Stimulated activated CD8-positive, alpha-beta memory T cell treated with anti-CD3 and anti-CD28 coated beads, Interleukin-12 subunit alpha, Interleukin-12 subunit beta, amount 100 ng/mL, for 24 hours (primary cell): ENCODE results near the gene GCN1.
A peak's percentile ranks its signal among the peaks of the same experiment; 100 is the strongest.

Experiments used
- DNase-seq: peaks from one replicate; pipeline ENCODE4 v3.0.0-alpha.2; 2020; ENCODE audit errors: extremely low read depth

Gene GCN1

DNA sequence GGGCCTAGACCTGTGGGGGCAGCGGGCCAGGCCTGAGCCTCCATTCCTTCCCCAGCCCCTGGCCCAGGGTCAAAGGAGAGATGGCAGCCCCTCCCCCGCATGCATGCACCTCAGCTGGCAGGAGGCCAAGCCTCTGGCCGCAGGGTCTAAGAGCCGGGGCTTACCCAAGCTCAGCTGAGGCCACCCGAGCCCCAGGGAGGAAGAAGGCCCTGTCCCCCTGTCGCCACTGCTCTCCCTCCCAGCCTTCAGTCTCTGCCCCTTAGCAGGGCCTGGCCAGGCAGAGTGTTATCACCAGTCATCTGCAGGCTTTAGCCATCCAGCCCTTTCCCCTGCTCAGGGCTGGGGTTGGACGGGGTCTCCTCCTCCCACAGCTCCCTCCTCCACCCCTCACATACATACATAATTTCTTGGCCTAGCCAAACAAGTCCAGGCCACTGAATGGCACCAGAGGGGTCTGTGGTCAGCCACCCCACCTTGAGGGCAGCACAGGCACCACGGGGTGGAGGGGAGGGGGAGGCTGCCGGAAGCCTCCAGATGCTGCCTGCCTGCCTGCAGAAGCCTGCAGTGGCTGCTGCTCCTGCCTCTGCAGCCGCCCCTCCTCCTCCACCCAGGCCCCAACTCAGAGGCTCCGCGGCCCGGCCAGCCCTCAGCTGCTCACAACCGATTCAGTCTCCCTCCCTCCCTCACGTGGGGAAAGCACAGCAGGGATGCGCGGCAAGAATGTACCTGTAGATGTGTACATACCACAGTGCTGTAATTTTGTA is 100.7 kb downstream of the GCN1 start:
- no peak for DNase-seq

DNA sequence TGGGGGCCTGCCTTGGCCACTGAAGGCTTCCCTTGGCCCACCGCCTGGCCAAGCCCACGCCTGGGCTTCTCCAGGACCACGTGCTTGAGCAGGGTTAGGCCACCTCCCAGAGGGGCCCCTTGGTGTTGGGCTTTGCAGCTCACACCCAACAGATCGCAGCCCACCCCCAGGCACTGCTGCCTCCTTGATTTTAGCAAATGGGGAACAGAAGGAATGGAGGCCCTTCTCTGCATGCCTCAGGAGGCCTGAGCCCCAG is 101.3 kb downstream of the GCN1 start:
- DNase-seq = no peak

DNA sequence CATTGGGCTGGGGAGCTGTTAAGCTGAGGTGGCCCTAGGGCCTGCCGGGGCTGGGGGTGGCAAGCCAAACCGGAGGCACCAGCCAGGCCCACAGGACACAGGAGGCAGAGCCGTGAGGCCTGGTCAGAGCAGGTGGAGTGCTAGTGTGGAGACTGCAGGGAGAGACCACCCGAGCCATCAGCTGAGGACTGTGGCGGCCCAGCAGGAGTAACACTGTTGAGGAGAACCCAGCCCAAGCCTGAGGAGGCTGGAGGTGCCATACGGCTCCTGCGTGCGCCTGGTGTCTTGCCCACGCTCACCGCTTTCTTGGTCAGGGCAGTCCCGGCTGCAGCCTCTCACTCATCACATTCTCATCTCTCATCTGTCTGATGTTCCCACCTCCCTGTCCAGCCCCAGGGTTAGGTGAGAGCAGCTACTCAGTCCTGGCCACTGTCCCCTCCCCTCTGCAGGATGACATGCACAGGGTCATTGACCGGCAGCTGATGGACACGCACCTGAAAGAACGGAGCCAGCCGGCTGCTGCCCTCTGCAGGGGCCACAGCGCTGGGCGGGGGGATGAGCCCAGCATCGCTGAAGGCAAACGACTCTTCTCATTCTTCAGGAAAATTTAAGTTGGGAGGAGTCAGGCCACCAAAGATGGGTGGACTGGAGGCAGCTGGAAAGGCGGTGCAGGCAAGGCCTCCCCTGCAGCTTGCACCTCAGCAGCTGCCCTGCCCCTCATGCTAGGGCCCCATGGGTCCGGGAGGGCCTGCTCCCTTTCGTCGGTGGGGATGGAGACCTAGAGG is 101.8 kb downstream of the GCN1 start:
- no peak for DNase-seq

DNA sequence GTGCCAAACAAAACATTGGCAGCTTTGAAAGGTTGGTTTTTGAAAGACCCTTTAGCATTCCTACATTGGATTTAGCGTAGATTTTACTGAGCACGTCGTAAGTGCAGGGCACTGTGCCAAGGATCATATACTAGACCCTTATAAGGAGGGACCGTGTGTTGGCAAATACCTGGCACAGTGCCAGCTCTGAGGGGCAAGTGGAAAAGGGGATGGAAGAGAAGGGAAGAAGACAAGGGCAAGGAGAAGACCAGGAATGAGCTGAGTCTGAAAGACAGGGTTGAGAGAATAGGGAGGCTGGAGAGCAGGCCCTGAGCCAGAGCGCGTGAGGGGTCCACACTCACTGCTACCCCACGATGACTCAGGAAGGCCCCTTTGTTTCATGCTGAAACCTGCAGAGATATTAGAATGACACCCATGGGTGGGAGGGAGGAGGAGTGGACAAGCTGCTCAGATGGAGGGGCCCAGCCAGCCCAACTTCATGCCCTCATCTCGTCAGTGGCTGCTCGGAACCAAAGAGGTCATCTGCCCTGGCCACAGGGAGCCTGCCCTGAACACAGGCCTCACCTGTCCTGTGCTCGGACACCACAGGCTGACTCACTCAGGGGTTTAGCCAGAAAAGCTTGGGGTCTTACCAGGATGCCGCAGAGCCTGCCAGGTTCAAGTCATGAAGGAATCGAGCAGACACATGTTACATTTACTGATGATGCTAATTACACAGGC is 103.0 kb downstream of the GCN1 start:
- no peak for DNase-seq

DNA sequence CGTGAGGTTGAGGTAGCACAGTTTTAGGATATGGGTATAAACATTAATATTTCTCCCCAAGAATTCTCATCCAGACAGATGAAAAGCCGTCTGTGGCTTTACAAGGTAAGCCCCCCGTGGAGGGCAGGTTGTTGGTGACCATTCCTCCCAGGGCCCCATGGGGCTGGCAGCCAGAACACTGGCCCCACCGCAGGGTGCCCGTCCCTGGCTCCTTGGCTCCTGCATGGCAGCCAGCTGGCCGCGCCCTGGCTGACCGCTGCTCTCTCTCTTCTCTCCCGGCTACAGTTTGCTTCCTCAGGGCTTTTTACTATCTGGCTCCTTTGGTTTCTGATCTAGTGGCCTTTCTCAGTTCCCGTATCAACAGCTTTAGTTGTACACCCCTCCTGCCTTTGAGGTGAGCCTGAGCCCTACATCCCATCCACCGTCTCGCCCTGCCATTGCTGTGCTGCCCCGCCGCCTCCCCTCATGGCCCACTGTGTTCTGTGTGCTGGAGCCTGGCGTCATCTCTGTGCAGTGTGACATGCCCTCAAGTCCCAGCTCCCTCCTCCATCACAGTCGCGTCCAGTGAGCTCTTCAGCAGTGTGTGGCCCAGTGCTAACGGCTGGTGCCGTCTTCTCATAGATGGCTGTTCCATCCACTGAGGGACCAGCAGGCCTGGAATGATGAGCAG is 103.8 kb downstream of the GCN1 start:
- DNase-seq = no peak

DNA sequence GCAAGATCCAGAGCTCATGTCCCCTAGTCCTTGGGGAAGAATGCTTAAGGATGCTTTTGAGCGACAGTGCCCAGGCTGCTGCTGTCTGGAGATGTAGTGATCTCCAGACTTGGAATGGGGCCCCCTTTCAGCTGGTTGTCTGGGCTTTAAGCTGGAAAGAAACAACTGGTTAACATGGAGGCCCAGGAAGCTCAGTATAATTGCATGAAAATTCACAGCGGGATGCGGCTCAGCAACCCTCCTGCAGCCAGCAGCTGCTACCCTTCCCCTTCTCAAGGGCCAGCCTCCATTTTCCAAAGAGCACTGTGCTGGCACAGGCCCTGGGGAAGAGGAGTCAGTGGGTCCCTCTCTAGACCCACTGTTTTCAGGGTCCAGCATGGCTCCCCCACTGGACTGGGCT is 104.3 kb downstream of the GCN1 start:
- DNase-seq = no peak

DNA sequence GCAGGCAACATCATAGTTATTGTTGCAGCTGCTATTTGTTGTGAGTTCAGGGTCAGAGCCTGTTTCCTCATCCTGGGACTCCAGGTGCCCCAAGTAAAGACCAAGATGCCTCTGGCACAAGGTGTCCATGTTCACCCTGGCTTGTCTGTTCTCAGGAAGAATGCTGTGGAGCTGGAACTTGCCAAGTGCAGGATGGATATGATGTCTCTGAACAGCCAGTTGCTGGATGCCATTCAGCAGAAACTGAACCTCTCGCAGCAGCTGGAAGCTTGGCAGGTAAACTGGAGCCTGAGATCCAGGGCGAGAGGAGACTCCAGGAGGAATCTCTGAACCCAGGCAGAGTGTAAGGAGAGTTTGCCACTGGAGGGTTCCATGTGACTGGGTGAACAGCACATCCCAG is 104.7 kb downstream of the GCN1 start:
- DNase-seq = no peak

DNA sequence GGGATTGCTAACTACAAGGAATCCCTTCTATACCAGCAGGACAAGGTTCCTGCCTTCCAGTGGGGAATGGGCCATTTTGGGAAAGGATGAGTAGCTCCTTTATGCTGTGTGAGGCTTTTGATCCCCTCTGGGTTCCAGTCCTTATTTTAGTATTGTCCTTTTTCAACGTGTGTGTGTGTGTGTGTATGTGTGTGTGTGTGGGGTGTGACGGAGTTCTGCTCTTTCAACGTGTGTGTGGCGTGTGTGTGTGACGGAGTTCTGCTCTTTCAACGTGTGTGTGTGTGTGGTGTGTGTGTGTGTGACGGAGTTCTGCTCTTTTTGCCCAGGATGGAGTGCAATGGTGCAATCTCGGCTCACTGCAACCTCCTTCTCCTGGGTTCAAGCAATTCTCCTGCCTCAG is 105.4 kb downstream of the GCN1 start:
- DNase-seq = no peak

DNA sequence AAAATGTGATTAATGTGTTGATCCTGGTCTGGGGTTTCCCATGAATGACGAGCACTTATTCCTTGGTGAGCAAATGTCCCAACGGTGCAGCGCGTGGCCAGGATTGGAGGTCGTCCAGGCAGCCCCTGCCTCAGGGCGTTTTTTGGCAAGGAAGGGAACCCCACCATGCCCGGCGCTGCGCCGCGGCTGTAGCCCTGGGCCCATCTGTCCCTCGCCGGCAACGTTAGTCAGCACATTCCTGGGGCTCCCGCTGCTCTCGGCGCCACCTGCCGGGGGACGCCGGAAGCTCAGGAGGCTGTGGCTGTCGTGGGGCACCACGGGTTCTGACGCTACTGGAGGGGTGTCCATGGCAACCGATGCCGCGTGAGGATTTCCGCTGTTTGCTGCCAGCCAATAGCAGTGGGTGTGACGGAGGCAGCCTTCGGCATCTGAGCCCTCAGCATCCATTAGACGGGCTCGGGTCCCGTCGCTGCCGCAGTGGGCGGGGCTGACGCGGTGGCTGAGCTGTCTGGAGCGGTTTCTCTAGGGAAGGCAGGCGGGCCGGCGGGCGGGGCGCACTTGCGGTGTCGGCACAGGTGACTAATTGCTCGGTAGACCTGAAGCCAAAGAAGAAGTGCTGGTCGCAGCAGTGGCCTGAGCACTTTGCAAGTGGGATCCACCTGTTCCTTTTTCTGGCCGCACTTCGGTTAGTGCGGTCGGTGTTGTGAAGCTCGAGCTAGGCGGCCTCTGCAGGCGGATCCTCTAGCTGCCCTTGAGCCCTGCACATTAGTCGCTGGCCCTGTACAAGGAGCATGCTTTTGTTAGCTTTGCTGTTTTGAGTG is 107.5 kb downstream of the GCN1 start:
- DNase-seq = peak; percentile 99

DNA sequence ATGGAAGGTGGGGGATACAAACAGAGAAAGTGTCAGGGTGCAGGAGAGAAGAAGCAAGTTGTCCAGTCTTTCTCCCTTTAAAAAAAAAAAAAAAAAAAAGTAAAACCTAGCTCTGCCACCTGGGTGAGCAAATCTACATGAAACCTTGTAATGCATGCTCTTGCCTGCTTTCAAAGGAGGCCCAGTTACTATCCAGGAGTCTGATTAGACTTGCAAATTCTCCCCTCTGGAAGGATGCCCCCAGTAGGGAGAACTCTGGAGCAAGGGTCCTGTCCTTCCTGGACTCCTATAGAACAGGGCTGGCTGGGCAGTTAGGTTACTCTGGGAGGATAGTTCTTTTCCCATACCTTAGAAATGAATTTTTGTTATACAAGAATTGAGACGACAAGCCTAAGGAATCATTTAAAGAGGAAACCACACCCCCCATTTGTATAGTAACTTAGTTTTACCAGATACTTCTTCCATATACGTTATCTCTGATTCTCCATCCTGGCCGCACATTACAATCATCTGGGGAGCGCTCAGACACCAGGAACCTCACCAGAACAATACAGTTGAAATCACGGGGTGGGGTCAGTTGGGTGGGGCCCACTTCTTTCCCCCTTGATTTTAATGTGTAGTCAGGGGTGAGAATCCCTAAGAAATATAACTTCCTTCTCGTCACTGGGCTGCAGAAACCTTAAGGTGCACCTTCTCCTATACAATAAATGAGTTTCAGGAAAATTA is 108.4 kb downstream of the GCN1 start:
- DNase-seq = no peak

DNA sequence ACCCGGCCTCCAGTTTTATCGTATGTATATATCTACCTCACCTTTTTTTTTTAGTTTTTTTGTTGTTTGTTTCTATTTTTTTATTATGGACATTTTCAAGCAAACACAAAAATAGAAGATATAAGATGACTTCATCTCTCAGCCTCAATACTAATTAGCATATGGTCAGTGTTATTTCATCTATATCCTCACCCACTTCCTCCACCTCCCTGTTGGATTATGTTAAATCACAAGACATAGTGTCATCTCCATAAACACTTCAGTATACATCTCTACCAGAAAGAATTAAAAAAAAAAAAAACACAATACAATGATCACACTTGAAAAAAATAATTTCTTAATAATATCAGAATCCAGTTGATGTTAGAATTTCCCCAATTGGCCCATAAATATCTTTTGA is 112.9 kb downstream of the GCN1 start:
- no peak for DNase-seq

DNA sequence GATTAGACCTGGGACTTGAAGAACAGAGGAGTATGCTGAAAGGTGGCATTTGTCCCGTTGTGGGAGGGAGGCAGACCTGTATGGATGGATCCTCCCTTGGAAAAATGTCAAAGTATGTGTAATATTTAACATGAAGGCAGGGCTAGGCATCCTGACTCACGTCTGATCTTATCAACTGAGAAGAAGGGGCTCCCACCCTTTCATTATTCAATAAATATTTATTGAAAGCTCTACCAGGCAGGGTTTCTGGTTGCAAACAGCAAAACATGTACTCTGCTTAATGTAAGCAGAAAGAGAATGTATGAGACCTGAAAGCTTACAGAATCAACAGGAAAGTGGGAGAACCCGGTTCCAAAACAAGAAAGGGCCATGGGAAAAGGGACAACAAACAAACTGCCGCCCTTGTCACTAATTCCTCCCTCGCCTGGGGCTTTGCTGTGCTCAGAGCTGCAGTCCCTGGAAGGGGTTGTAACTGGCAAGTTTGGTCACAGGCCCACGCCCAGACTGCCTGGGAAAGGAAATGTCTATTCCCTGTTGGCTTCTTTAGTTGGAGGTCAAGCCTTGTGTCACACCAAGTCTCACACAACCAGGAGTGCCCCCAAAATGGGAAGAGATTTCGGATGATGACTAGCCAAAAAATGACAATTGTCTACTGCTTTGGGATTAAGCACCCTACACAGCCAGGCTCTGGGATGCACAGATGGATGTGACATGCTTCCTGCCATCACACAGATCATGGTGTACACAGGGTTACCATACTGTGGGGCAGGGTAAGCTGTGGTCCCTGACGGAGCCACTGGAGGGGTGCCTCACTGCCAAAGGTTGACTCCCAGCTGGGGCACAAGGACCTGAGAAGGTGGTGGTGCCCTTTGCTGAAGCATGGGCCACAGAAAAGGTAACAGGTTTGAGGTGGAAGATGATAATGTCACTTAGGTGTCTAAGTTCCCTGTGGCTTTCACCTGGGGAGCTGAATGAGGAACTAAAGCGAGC is 114.8 kb downstream of the GCN1 start:
- DNase-seq = no peak

DNA sequence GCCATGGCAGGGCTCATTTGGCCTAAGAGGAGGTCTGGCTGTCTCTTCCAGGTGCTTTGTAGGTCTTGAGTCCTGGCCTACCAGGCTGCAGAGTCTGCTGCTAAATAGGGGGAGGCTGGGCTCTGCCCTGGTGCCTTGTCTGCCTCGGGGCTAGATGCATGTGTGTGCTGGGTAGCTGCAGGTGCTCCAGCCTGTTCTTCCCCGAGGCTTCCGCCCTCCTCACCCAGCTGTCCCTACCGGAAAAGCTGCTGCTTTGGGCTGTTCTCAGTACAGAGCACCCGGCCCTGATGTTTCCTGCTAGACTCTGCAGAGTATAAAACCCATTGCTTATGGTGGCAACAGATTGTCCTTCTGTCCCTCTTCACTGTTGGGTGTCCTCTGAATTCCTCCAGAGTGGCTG is 115.6 kb downstream of the GCN1 start:
- DNase-seq = no peak

DNA sequence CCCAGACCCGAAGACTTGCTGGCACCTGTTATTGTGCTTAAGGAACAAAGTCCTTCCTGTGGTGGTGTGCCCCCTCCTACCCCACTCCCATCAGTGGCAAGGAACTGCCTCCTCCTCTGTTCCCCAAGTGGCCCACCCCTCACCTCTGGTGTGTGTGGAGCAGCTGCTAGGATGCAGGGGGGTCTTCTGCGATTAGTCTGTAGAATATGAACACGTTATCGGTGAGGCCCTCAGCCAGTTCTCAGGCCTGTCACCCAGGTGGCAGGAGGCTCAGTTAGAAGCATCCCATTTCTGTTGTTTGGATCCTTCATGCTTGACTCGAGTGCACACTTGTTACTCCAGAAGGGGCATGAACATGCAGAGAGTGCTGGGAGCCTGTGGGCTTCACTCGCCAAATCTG is 117.3 kb downstream of the GCN1 start:
- no peak for DNase-seq
